Endothelial cell of umbilical vein (primary cell): ENCODE data around the gene MRPS6. TPM values are rescaled to one million over a fixed set of nuclear protein-coding genes. Genes with fewer than 3 reads are reported as not detected.

Experiments
- BruUV-seq: library from RNA; stranded (reverse); fragments of 400-500 nt; replicated peaks from 2 replicates; lab custom pipeline; 2021; lab: Mats Ljungman, UMichigan
- CTCF ChIA-PET: fragments of 300-600, 350-600 bp; sonication (Branson Sonifier 250); formaldehyde crosslinking; loops from one replicate; lab custom pipeline; 2021; ENCODE audit warnings: antibody characterized with exemption, inconsistent platforms; lab: Charles Lee
- POLR2A ChIA-PET: fragments of 300-600, 350-600 bp; sonication (Branson Sonifier 250); formaldehyde crosslinking; loops from one replicate; lab custom pipeline; 2021; ENCODE audit warnings: antibody characterized with exemption, inconsistent platforms; lab: Charles Lee
- DNase-seq: peaks from one replicate; pipeline ENCODE4 v3.0.0-alpha.2; 2011; ENCODE audit warnings: low read depth, low spot score
- FAIRE-seq: peaks from 2 replicates; lab custom pipeline; 2011; peaks lifted over from hg19 to GRCh38; lab: Jason Lieb, UNC
- H2AFZ ChIP-seq: 2 replicates; pipeline ENCODE4 v1.6.0; 2012; ENCODE audit warnings: low read depth, low read length, control low read depth, inconsistent platforms
- H3K27ac ChIP-seq: 2 replicates; pipeline ENCODE4 v1.5.1; 2011; ENCODE audit warnings: low read depth, mild to moderate bottlenecking, control low read depth, low read length, moderate library complexity; ENCODE audit not compliant: insufficient read depth
- H3K27me3 ChIP-seq, 2 experiments: 2 replicates each; pipeline versions ENCODE4 v1.6.0 to v1.6.1; 2011; ENCODE audit warnings: low read length in 2 of 2, mixed read lengths in 1 of 2; ENCODE audit not compliant: control insufficient read depth in 2 of 2, insufficient read depth in 2 of 2
- H3K36me3 ChIP-seq, 2 experiments: 2 replicates in 1 of 2; 3 replicates in 1 of 2; pipeline ENCODE4 v1.5.1; 2011; ENCODE audit warnings: low read length in 2 of 2, mild to moderate bottlenecking in 1 of 2, moderate library complexity in 1 of 2; ENCODE audit not compliant: control insufficient read depth in 2 of 2, insufficient read depth in 2 of 2; ENCODE audit errors: extremely low read depth in 1 of 2
- H3K4me1 ChIP-seq: 3 replicates; pipeline ENCODE4 v1.5.1; 2011; ENCODE audit warnings: mild to moderate bottlenecking, low read length; ENCODE audit not compliant: control insufficient read depth, insufficient read depth; ENCODE audit errors: extremely low read depth
- H3K4me2 ChIP-seq: 2 replicates; pipeline ENCODE4 v1.6.1; 2011; ENCODE audit warnings: low read length, control low read depth, mixed read lengths; ENCODE audit not compliant: insufficient read depth
- H3K4me3 ChIP-seq, 3 experiments: fragments of 200-600 bp in 1 of 3; sonication (generic), shearing (Covaris generic) in 1 of 3; replicated peaks in 1 of 3; 2 replicates each; pipeline ENCODE4 v1.5.1; 2011 to 2016; ENCODE audit warnings: control low read depth in 3 of 3, low read length in 3 of 3, mild to moderate bottlenecking in 2 of 3, inconsistent platforms in 1 of 3, low read depth in 1 of 3, moderate library complexity in 1 of 3; ENCODE audit not compliant: insufficient read depth in 1 of 3
- H3K79me2 ChIP-seq: 2 replicates; pipeline ENCODE4 v1.6.0; 2012; ENCODE audit warnings: low read length, inconsistent platforms; ENCODE audit not compliant: control insufficient read depth, insufficient read depth
- H3K9ac ChIP-seq: replicated peaks from 2 replicates; pipeline ENCODE3; 2011; ENCODE audit warnings: low read length, control low read depth; ENCODE audit not compliant: insufficient read depth; ENCODE audit errors: extremely low read depth
- H3K9me1 ChIP-seq: replicated peaks from 3 replicates; pipeline ENCODE4 v1.6.0; 2011; ENCODE audit warnings: mild to moderate bottlenecking, low read length; ENCODE audit not compliant: control insufficient read depth, insufficient read depth; ENCODE audit errors: extremely low read depth
- H3K9me3 ChIP-seq: replicated peaks from 2 replicates; pipeline ENCODE4 v1.5.1; 2012; ENCODE audit warnings: low read length, inconsistent platforms; ENCODE audit not compliant: control insufficient read depth, insufficient read depth
- H4K20me1 ChIP-seq: replicated peaks from 2 replicates; pipeline ENCODE3; 2011; ENCODE audit warnings: mild to moderate bottlenecking, low read length; ENCODE audit not compliant: control insufficient read depth, insufficient read depth; ENCODE audit errors: extremely low read depth
- EZH2 ChIP-seq: IDR thresholded peaks from 2 replicates; pipeline ENCODE4 v1.6.1; 2012; ENCODE audit warnings: borderline replicate concordance, low read depth, mild to moderate bottlenecking, moderate library complexity, low read length, inconsistent platforms; ENCODE audit not compliant: severe bottlenecking
- FOS ChIP-seq: IDR thresholded peaks from 2 replicates; pipeline ENCODE4 v1.6.1; 2011; ENCODE audit warnings: mild to moderate bottlenecking, low read length, moderate library complexity, borderline replicate concordance; ENCODE audit not compliant: insufficient read depth
- GATA2 ChIP-seq: IDR thresholded peaks from 2 replicates; pipeline ENCODE4 v1.7.0; 2011; ENCODE audit warnings: low read depth, mild to moderate bottlenecking, moderate library complexity, mixed read lengths, low read length; ENCODE audit not compliant: insufficient read length, insufficient read depth
- JUN ChIP-seq: IDR thresholded peaks from 2 replicates; pipeline ENCODE4 v1.6.1; 2011; ENCODE audit warnings: borderline replicate concordance, low read depth; ENCODE audit not compliant: insufficient read length, insufficient read depth
- MAX ChIP-seq: IDR thresholded peaks from 2 replicates; pipeline ENCODE4 v1.6.1; 2011; ENCODE audit not compliant: insufficient read depth, insufficient read length
- MYC ChIP-seq: IDR thresholded peaks from one replicate; pipeline ENCODE4 v1.6.1; 2011; ENCODE audit warnings: mild to moderate bottlenecking, low read depth, low read length
- POLR2A ChIP-seq: IDR thresholded peaks from 2 replicates; pipeline ENCODE4 v1.6.1; 2012; ENCODE audit warnings: low read depth, mild to moderate bottlenecking, control low read depth, low read length
- POLR2AphosphoS5 ChIP-seq: IDR thresholded peaks from 2 replicates; pipeline ENCODE4 v1.6.1; 2012; ENCODE audit warnings: low read depth, mild to moderate bottlenecking, control low read depth, low read length, moderate library complexity; ENCODE audit not compliant: insufficient read depth
- dilution Hi-C: fragments of 300-500 bp; cut with MboI; formaldehyde crosslinking; loops from one replicate; pipeline ENCODE4 v1.15.0; 2019; ENCODE audit warnings: low sequenced_read_pairs; ENCODE audit not compliant: extremely low pct_ligation_motif_present
- intact Hi-C: fragments of 100-400 bp; cut with micrococcal nuclease; formaldehyde crosslinking; loops from one replicate; pipeline ENCODE4 v1.10.0; 2022
- polyA plus RNA-seq, 4 experiments: library from polyadenylated mRNA; depleted of rRNA in 3 of 4; stranded (reverse) in 3 of 4; unstranded in 1 of 4; fragments of >200 nt; gene quantifications; 2 replicates each; pipeline versions ENCODE4 v1.2.1 to v1.2.3, GENCODE V29; 2011 to 2012; ENCODE audit warnings: missing spikeins in 1 of 4
- total RNA-seq: library from RNA; stranded (reverse); gene quantifications from 2 replicates; pipeline ENCODE4 v1.2.3, GENCODE V29; 2021
- TF ChIP-seq, protein P1 (sequence below), 2 donors: IDR thresholded peaks; 1 replicate in 1 of 2; 2 replicates in 1 of 2; pipeline ENCODE4 v1.5.1; 2011; ENCODE audit warnings: low read length in 2 of 2, mild to moderate bottlenecking in 2 of 2, moderate library complexity in 2 of 2, control low read depth in 1 of 2, inconsistent platforms in 1 of 2, low read depth in 1 of 2; ENCODE audit not compliant: insufficient read depth in 1 of 2; ENCODE audit errors: extremely low read depth in 1 of 2

The MRPS6 gene
- total and polyA plus RNA-seq, 2 donors (not counting 3 experiments of a cell fraction or from before 2014, with no cell fraction given) = 19.8 to 37.2 TPM

DNA sequence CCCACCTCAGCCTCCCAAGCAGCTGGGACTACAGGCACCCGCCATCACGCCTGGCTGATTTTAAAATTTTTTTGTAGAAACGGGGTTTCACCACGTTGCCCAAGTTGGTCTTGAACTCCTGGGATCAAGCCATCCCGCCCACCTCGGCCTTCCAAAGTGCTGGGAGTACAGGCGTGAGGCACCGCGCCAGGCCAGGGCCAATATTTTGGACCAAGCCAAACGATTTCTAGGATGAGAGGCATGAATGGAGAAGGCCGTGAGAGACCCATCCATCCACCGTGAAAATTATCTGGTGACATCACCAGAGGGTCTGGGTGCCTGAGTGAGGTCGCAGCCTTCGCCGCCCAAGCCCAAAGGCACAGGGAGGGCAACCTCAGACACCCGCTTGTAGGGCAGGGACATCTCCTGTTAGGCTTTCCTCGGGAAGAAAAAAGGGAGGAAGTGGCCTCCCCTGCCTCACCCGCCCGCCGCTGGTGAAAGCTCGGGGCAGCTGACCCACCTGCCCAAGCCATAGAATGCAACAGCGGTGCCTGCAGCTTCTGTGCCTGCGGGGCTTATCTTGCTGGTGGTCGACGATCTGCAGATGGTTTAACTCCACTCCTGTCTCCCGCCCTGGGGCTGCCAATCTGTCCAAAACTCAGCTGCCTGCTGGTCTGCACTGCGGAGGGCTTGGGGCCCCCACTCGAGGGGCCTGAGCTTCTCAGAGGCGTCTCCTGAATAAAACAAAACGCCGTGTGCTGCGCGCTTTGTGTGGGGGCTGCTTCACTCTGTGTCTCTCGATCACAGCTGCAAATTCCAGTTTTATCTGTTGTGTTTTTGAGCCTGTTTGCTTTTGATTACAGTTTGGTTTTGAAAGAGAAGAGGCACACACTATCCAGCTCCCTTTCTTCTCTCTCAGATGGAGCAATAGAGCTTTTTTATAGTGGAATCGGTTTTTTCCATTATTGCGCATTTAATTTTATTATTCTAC is 85.8 kb downstream of the MRPS6 start:
- FAIRE-seq (no peak), DNase-seq (no peak)
- Histone ChIP-seq H3K4me1 (no peaks in the 10 kb centered on the region), H3K9me3 (no peaks in the 10 kb centered on the region), H4K20me1 (no peaks in the 10 kb centered on the region), H3K9ac (no peak overlapping the region), H2AFZ (no peak overlapping the region), H3K9me1 (no peaks in the 10 kb centered on the region), H3K79me2 (no peaks in the 10 kb centered on the region), H3K36me3 (no peaks in the 10 kb centered on the region), H3K4me2 (no peak overlapping the region), H3K4me3 (no peak overlapping the region), H3K27ac (no peak overlapping the region), H3K27me3 (no peaks in the 10 kb centered on the region)
- dilution Hi-C loops (no loop called here), intact Hi-C loops (no loop called here)
- BruUV-seq = no TSS peak
- TF ChIP-seq EZH2 (no peak), MYC (no peak), GATA2 (no peak), FOS (no peak), POLR2A (no peak), JUN (no peak)
- ChIA-PET POLR2A (no interaction called here), CTCF (interaction anchor here (1.3 kb wide), 1 partner anchor 235 kb away, joined by 3 read pairs; no protein-coding TSS in a partner anchor)

DNA sequence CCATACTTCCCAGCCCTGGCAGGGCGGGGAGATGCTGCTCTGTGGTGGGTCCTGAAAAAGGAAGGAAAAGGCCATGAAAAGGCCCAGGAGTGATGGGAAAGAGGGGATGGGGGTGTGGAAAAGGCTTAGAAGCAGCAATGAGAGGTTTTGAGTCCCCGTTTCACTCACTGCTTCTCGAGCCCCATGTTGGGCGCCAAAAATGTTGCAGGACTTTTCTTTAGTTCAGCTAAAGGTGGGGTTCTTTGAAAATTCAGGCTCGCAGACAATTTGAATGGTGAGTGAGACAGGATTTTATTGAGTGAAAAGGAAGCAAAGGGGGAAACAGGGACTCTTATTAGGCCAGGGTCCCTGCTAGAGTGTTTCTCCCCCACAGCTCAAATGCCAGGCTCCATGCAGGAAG is 93.1 kb downstream of the MRPS6 start:
- POLR2A ChIA-PET = no interaction called here
- FAIRE-seq (no peak), DNase-seq (no peak)
- Histone ChIP-seq H3K4me1 (no peaks in the 10 kb centered on the region), H3K27me3 (no peaks in the 10 kb centered on the region), H2AFZ (no peak overlapping the region), H3K79me2 (no peaks in the 10 kb centered on the region), H3K4me2 (no peak overlapping the region), H4K20me1 (no peaks in the 10 kb centered on the region), H3K9ac (no peak overlapping the region), H3K4me3 (no peak overlapping the region), H3K36me3 (no peaks in the 10 kb centered on the region), H3K9me3 (peaks cover 4% of the 10 kb centered on the region), H3K27ac (no peak overlapping the region), H3K9me1 (no peaks in the 10 kb centered on the region)
- intact Hi-C loops (no loop called here), dilution Hi-C loops (no loop called here)
- CTCF ChIA-PET = no interaction called here
- TF ChIP-seq, protein P1, sequence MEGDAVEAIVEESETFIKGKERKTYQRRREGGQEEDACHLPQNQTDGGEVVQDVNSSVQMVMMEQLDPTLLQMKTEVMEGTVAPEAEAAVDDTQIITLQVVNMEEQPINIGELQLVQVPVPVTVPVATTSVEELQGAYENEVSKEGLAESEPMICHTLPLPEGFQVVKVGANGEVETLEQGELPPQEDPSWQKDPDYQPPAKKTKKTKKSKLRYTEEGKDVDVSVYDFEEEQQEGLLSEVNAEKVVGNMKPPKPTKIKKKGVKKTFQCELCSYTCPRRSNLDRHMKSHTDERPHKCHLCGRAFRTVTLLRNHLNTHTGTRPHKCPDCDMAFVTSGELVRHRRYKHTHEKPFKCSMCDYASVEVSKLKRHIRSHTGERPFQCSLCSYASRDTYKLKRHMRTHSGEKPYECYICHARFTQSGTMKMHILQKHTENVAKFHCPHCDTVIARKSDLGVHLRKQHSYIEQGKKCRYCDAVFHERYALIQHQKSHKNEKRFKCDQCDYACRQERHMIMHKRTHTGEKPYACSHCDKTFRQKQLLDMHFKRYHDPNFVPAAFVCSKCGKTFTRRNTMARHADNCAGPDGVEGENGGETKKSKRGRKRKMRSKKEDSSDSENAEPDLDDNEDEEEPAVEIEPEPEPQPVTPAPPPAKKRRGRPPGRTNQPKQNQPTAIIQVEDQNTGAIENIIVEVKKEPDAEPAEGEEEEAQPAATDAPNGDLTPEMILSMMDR (IDR thresholded peaks at IDR 0.05; ENCODE audit: extremely low read depth in 1 of 2, insufficient read depth in 1 of 2, low read depth in 1 of 2, low read length in 2 of 2) = no peak
- TF ChIP-seq POLR2A = no peak
- no peak for TF ChIP-seq POLR2AphosphoS5
- TF ChIP-seq EZH2 = no peak
- TF ChIP-seq MAX = no peak
- TF ChIP-seq JUN = no peak
- TF ChIP-seq FOS = no peak
- TF ChIP-seq MYC = no peak
- TF ChIP-seq GATA2 = no peak
- BruUV-seq = no TSS peak
